Activated CD4-positive, alpha-beta T cell treated with anti-CD3 and anti-CD28 coated beads, Interleukin-2, amount 50 U/mL, for 48 hours (primary cell): ENCODE results near the gene MZT2B.
"Not testable (repeated sequence)": the region's sequence is repeated elsewhere in the genome, so short reads cannot be mapped to it uniquely, and the experiment has no call there.

Source experiments
- DNase-seq, 2 experiments: peaks; one replicate each; pipeline ENCODE4 v3.0.0-alpha.2; 2020

MZT2B gene

DNA sequence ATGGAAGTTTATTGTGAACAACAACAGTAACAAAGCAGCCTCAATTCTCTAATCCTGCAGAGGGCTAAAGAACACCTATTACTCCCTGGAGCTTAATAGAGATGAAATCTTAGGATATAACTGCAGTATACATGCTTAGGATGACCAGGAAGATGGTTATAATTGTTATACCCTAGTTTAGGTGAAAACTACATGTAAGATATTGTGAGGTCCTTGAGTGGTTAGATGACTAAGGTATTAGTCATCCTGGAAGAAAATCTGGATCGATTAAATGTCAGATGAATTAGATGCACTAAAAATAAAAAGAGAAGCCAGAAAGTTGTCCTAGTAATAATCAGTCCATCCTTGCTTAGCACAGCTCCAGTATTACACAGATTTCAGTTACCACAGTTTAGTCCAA, 38.4 kb downstream of the MZT2B start:
- not testable (repeated sequence) for DNase-seq

DNA sequence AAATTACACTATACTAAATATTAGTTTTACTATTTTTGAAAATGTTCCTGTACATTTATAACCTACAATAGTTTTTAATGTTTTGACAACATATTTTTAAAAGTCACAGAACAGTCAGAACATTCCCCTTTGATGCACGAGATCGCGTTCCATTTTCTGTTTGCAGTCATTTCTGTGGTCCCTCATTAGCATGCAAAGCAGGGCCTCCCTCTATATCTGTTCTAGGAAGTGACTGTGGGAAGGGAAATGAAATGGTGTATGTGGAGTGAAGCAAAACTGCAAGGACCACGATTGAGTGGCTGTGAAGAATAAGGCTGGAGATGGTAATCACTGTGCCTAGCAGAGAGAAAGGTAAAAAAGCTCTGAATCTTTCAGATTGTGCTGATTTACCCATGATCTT, 40.5 kb downstream of the MZT2B start:
- not testable (repeated sequence) for DNase-seq

DNA sequence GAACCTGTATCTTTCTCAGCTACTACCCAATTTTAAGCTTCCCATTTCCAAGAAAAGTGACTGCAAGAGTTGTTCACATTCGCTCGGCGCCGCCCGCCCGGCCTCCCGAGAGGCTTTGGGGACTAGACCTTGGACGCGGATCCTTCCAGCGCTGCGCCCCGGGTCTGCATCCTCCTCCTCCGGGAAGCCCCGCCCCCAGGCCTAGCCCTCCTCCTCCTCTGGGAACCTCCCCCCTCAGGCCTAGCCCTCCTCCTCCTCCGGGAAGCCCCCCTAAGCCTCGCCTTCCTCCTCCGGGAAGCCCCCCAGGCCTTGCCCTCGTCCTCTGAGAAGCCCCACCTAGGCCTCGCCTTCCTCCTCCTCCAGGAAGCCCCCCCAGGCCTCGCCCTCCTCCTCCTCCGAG, 45.9 kb downstream of the MZT2B start:
- not testable (repeated sequence) for DNase-seq

DNA sequence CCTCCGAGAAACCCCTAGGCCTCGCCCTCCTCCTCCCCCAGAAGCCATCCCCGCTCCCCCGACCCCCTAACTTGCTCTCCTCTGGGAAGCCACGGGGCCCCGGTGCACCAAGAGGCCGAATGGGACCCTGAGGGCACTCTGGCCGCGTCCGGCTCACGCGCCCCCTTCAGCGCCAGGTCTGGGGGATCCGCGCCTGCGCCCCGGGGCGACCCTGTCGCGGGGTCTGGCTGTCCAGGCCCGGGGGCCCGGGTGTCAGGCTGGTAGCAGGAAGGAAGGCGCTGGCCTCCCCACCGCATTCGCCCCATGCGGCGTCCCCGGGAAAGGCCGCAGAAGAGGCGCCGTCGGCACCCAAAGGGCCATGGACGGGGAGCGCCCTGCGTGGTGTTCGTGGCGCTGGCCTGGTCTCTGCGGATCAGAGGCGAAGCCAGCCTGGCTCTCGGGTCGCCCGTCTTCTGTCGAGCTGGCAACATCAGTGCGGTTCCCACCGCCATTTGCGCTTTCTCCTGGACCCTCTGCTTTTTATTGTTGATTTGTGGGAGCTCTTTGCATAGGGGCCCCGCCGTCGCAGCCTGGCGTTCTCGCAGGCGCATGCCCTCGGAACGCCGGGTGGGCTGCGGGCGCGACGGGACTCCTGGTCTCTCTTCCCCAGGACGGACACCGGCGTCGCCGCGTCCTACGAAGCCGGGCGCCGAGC, 46.6 kb downstream of the MZT2B start:
- DNase-seq, result not testable (repeated sequence)

DNA sequence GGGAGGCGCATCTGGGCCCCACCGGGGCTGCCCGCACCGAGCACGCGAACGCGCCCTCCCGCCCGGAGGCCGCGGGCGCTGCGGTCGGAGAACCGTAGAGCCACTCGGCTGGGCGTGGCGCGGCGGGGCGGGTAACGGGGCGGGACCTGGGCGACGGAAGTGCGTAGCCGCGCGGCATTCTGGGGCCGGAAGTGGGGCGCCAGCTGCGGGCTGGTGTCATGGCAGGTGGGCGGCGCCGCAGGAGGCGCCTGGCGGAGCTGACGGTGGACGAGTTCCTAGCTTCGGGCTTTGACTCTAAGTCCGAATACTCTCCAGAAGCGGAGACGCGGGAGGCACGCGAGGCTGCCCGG, 47.1 kb downstream of the MZT2B start:
- peak; percentile 17 to 25 for DNase-seq

DNA sequence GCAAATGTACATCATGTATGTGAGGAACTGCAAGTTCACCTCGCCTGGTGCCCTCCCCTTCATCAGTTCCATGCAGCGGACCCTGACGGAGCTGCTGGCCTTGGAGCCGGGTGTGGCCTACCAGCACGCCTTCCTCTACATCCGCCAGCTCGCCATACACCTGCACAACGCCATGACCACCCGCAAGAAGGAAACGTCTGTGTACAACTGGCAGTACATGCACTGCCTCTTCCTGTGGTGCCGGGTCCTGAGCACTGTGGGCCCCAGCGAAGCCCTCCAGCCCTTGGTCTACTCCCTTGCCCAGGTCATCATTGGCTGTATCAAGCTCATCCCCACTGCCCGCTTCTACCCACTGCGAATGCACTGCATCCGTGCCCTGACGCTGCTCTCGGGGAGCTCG, 48.3 kb downstream of the MZT2B start:
- DNase-seq, result not testable (repeated sequence)

DNA sequence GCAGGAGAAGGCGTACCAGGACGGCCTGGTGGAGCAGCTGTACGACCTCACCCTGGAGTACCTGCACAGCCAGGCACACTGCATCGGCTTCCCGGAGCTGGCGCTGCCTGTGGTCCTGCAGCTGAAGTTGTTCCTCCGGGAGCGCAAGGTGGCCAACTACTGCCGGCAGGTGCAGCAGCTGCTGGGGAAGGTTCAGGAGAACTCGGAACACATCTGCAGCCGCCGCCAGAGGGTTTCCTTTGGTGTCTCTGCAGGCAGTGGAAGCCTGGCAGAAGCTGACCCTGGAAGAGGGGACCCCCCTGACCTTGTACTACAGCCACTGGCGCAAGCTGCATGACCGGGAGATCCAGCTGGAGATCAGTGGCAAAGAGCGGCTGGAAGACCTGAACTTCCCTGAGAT, 48.8 kb downstream of the MZT2B start:
- not testable (repeated sequence) for DNase-seq

DNA sequence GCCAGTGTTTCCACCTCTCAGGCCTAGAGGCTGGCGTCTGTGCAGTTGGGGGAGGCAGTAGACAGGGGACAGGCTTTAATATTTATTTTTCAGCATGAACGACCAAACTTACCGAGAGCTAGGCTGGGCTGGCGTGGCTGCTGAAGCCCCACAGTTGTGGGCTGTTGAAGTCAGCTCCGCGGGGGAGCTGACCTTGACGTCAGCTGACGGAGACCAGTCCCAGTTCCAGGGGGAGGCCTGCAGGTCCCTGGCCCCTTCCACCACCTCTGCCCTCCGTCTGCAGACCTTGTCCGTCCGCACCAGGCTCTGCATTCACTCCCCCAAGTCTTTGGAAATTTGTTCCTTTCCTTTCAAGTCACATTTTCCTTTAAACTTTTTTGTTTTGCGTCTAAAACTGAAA, 49.6 kb downstream of the MZT2B start:
- DNase-seq, result no peak

DNA sequence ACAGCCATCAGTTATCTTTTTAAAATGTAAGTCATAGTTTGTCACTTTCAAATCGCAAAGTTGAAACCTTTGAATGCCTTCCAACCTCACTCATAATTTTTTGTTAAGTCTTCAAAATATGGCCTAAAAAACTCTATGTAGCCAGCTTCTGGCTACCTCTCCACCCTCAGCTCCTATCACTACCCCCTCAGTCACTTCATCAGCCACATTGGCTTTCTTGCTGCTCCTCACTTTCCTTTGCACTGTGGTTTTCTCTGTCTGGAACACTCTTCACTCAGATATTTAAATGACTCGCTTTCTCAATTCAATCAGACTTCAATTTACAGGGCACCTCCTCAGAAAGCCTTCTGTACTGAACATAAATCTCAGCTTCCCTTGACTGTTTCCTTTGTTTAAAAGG, 51.0 kb downstream of the MZT2B start:
- not testable (repeated sequence) for DNase-seq

DNA sequence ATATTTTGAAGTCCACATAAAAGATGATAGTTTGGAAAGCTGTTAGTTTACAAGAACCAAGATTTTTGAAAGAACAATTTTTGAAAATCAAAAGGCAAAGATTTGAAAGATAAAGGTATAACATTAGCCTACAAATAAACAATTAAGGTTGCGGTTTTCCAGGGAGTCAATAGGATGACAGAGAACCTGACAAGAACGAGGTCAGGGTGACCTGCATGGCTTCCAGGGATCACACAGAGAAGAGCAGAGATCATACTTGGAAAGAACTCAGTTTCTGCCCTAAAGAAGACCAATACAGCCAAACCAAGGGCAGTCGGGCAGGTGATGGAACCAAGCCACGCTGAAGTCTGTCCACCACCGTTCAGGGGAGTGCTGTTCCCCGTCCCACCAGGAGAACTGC, 57.5 kb downstream of the MZT2B start:
- DNase-seq, result not testable (repeated sequence)
